ENCODE results near the gene ABHD2.

Gene ABHD2

DNA sequence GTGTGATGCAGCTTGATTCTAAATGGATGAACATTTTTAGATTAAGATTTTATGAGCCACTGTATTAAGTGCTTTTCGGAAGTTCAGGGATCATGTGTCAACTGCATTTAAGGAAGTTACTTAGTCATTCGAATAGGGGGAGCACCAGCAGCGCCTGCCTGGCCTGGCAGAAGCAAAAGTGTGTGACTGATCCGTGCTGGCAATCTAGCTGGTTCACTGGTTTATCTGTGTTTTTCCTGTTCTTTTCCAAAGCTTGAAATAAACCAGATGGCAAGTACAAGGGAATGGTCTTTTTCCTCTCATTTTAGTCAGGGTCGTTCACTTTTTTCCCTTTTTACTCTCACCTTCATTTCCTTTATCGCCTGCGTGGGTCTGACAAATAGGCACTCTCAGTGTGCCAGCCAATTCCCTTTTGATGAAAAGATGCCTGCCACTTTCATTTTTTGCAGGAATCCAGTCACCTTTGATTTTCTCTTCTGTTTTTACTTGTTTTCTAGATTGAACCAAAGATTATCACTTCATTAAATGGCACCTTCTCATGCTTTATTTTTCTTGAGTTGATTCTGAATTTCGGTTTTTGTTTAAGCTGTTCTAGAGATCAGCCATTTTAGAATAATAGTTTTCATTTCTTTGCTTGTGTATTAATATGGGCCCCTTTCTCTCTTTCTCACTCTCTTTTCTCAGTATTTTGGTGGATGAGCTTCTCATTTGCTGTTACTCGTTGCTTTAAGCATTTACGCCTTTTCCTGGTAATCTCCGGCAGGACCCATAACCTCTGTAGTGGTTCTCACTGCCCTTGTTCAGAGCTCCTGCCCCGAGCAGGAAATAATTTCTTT lies 2.8 kb downstream of the ABHD2 start:
- TF ChIP-seq, protein P1, sequence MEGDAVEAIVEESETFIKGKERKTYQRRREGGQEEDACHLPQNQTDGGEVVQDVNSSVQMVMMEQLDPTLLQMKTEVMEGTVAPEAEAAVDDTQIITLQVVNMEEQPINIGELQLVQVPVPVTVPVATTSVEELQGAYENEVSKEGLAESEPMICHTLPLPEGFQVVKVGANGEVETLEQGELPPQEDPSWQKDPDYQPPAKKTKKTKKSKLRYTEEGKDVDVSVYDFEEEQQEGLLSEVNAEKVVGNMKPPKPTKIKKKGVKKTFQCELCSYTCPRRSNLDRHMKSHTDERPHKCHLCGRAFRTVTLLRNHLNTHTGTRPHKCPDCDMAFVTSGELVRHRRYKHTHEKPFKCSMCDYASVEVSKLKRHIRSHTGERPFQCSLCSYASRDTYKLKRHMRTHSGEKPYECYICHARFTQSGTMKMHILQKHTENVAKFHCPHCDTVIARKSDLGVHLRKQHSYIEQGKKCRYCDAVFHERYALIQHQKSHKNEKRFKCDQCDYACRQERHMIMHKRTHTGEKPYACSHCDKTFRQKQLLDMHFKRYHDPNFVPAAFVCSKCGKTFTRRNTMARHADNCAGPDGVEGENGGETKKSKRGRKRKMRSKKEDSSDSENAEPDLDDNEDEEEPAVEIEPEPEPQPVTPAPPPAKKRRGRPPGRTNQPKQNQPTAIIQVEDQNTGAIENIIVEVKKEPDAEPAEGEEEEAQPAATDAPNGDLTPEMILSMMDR (IDR thresholded peaks at IDR 0.05; ENCODE audit: borderline replicate concordance, control extremely low read depth, extremely low read depth, insufficient read depth, missing control alignments) = no peak
- DNase-seq (ENCODE audit: low spot score) = peak; percentile 32
- in situ Hi-C loops (cut with MboI; ENCODE audit: low sequenced_read_pairs, unreplicated experiment) = no loop called here

- TF ChIP-seq, protein P1 (IDR thresholded peaks at IDR 0.05; ENCODE audit: borderline replicate concordance, control extremely low read depth, extremely low read depth, insufficient read depth, missing control alignments) = no peak
- DNase-seq (ENCODE audit: low spot score) = no peak
- in situ Hi-C loops (cut with MboI; ENCODE audit: low sequenced_read_pairs, unreplicated experiment) = no loop called here
Observed at GRCh38 chr15:89091627-89092220, 3.5 kb downstream of the ABHD2 start.

- in situ Hi-C loops (cut with MboI; ENCODE audit: low sequenced_read_pairs, unreplicated experiment) = no loop called here
- no peak for DNase-seq (ENCODE audit: low spot score)
- TF ChIP-seq, protein P1 (IDR thresholded peaks at IDR 0.05; ENCODE audit: borderline replicate concordance, control extremely low read depth, extremely low read depth, insufficient read depth, missing control alignments) = no peak
Observed at GRCh38 chr15:89093509-89093908, 5.3 kb downstream of the ABHD2 start.

DNA sequence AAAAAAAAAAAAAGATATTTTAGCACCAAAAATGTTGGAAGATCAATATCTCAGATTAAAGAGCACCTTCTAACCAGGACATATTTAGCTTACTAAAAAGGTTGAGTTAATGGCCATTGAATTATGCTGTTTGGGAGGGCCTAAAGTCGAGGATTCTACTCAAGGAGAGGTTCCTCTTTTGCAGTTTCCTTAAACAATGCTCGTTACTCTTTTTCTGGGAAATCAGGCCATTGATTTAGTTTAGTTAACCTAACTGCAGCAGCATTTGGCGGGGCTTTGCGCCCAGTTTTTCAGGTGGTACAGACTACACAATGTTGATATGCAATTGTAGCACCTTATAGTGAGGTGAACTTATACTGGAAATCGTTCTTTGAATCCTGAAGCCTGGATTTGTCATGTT lies 6.8 kb downstream of the ABHD2 start:
- in situ Hi-C loops (cut with MboI; ENCODE audit: low sequenced_read_pairs, unreplicated experiment) = no loop called here
- DNase-seq (ENCODE audit: low spot score) = no peak
- TF ChIP-seq, protein P1 (IDR thresholded peaks at IDR 0.05; ENCODE audit: borderline replicate concordance, control extremely low read depth, extremely low read depth, insufficient read depth, missing control alignments) = no peak

GRCh38 chr15:89095556-89095955 lies 7.3 kb downstream of the ABHD2 start:
- in situ Hi-C loops (cut with MboI; ENCODE audit: low sequenced_read_pairs, unreplicated experiment) = no loop called here
- TF ChIP-seq, protein P1 (IDR thresholded peaks at IDR 0.05; ENCODE audit: borderline replicate concordance, control extremely low read depth, extremely low read depth, insufficient read depth, missing control alignments) = no peak
- no peak for DNase-seq (ENCODE audit: low spot score)

DNA sequence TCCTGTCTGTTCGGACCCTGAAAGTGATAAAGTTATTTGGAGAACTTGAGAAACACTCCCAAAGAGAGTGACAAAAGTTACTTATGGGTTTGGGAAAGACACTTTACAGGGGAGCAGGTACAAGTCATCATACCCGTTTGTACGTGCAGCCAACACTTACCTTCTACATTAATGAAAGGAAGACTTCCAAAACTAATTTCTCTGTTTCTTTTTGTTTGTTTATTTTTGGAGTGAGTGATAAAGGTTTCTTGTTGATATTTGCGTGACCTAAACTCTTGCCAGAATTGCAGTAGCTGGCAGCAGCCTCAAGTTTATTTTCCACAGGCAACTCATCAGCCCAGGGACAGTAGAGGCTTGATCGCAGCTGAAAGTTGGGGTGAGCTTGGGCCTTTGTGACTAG lies 8.4 kb downstream of the ABHD2 start:
- no peak for DNase-seq (ENCODE audit: low spot score)
- in situ Hi-C loops (cut with MboI; ENCODE audit: low sequenced_read_pairs, unreplicated experiment) = no loop called here
- TF ChIP-seq, protein P1 (IDR thresholded peaks at IDR 0.05; ENCODE audit: borderline replicate concordance, control extremely low read depth, extremely low read depth, insufficient read depth, missing control alignments) = no peak

All from GM13976 (cell line).